ENCODE results near the gene JSRP1.

DNA sequence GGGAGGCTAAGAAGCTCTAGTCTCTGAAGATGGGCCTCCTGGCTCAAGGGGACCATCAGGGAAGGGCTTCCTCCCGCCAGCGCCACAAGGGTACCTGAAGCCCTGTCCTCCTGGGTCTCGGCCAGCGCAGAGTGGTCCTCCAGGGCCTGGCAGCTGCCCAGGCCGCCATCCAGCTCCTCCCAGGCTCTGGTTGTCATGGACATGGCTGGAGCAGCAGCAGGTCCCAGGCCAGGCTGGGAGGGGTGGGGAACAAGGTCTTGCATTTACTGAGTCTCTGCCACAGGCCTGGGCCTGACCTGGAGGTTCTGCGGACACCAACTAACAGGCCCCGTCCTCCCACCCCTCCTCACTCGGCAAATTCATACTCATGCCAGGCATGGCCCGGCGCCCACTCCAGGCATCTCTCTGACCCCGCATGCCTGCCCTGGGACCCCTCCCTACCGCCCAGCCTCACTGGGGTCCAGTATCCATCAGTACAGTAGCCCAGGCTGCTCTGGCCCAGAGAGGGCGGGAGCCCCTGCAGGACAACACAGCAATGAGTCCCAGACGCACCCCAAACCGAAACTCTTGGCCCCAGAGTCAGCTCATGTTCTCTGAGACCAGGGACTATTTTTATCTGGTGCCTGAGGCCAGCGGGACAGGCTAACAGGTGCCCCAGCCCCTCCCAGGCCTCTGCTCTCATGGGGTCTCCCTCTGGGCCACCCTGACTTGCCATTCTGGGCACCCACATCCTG is 938 bp downstream of the JSRP1 start:
- TF ChIP-seq, protein P1, sequence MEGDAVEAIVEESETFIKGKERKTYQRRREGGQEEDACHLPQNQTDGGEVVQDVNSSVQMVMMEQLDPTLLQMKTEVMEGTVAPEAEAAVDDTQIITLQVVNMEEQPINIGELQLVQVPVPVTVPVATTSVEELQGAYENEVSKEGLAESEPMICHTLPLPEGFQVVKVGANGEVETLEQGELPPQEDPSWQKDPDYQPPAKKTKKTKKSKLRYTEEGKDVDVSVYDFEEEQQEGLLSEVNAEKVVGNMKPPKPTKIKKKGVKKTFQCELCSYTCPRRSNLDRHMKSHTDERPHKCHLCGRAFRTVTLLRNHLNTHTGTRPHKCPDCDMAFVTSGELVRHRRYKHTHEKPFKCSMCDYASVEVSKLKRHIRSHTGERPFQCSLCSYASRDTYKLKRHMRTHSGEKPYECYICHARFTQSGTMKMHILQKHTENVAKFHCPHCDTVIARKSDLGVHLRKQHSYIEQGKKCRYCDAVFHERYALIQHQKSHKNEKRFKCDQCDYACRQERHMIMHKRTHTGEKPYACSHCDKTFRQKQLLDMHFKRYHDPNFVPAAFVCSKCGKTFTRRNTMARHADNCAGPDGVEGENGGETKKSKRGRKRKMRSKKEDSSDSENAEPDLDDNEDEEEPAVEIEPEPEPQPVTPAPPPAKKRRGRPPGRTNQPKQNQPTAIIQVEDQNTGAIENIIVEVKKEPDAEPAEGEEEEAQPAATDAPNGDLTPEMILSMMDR (conservative IDR thresholded peaks at IDR 0.05 in 1 of 2, IDR thresholded peaks at IDR 0.05 in 1 of 2; ENCODE audit: low read depth in 1 of 2, low read length in 2 of 2): no peak
- TF ChIP-seq EZH2 (IDR thresholded peaks at IDR 0.05; ENCODE audit: low read length, missing control alignments): no peak

All from fibroblast of lung (primary cell).